Activated CD4-positive, CD25-positive, alpha-beta regulatory T cell treated with anti-CD3 and anti-CD28 coated beads, Interleukin-2, amount 50 U/mL, for 16 hours (primary cell): ENCODE results near the gene CSF2RB.

ENCODE experiments used
- DNase-seq: peaks from one replicate; pipeline ENCODE4 v3.0.0-alpha.2; 2020; ENCODE audit warnings: low read depth, low spot score

Gene CSF2RB

DNA sequence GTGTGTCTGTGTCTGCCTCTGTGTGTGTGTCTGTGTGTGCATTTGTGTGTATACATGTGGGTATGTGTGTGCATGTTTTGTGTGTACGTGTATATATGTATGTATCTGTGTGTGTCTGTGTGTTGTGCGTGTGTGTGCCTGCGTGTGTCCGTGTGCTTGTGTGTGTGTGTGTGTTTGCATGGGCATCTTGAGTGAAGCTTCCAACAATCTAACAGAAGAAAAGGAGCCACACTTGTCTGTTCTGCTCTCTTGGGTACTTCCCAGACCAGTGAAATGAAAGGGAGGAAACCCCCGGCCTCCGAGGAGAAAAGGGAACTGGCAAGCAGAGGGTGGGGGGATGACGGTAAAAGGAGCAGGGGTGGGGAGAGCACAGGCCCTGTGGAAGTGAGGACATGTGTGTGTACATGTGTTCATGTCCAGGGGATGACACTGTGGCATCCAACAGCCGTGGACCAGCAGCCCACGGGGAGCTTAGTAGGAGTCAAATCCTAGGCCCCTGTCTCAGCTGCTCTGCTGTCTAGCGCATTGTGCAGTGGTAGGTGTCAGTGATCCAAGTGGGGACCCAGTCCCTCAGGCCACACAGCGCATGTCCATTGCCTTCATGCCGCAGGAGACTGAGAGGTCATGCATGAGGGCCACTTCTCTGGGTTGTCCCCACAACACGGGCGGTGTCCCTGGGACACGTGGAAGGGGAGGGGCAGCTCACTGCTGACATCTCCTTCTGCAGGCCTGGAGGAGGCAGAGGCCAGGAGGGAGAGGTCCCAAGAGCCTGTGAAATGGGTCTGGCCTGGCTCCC lies 8.1 kb downstream of the CSF2RB start:
- no peak for DNase-seq

- no peak for DNase-seq
Measured at GRCh38 chr22:36922105-36922608, 8.7 kb downstream of the CSF2RB start.

- no peak for DNase-seq
Measured at GRCh38 chr22:36922711-36923110, 9.3 kb downstream of the CSF2RB start.

DNA sequence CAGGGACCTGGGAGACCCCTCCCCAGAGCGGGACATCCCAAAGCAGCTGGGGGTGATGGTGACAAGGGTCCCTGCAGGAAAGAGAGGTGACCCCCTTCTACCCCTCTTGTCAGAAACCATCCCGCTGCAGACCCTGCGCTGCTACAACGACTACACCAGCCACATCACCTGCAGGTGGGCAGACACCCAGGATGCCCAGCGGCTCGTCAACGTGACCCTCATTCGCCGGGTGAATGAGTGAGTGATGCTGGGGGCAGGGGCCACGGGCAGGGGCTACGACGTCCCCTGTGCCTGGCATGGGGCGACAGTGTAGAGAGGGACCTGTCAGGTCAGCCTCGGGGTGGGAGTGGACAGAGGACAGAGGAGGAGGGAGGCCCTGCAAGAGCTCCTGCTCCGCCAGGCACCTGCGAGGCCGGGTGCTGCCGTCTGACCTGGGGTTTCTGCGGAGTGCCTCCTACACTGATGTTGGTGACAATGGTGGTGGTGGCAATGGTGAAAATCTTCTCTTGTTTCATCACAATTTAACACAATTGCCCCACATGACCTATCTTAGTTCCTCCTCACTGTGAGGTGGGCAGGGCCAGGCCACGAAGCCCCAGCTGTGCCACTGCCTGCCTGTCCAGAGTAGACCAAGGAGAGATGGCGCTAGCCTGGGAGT lies 9.8 kb downstream of the CSF2RB start:
- DNase-seq: no peak

DNA sequence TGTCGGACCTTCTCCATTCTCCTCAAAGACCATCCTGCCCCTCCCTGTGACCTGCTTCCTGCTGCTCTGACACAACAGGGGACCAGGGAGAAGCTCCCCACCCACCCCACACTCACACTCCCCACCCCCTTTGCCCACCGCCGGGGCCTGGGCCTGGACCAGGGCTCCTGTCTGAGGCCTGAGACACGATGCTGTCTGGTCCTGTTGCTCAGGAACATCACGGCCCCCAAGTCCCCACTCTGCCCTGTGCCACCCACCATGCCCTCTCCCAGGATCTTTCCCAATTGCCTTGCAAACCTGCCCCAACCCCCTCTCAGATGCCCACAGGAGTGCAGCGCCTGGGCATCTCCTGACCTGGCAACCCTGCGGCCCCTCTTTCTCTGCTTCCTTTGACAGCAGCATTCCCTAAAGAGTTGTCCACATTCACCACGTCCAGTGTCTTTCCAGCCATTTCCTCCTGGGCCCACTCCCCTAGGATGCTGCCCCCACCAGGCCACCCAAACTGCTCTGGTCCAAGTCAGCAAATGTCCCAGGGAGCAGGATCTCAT lies 10.8 kb downstream of the CSF2RB start:
- DNase-seq: no peak

DNA sequence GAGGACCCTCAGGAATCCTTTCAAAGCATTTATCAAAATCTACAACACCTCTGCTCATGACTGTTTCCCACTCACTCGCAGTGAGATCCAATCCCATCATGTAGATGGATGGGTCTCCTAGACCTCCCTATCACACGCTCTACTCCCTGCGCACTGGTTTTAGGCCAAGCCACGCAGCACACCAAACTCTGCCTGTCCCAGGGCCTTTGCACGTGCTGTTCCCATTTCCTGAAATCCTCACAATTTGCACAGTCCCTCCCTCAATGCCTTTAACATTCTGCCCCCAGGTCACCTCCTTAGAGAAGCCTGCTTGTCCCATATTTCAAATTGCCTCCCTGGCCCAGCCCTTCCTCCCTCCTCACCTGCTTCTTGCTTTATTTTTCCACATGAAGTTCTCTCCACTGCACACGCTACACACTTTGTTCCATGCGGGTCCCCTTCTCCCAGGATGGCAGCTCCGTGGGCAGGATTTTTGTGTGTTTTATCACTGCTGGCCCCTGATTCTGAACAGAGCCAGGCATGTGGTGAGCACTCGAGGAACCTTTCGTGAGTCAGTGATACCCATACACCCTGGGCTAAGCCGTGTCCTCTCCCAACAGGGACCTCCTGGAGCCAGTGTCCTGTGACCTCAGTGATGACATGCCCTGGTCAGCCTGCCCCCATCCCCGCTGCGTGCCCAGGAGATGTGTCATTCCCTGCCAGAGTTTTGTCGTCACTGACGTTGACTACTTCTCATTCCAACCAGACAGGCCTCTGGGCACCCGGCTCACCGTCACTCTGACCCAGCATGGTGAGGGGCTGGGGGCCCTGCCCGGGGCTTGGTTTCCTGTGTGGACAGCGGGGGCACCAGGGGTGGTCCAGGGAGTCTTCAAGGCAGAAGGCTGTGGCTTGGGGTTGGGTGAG lies 12.2 kb downstream of the CSF2RB start:
- no peak for DNase-seq

GRCh38 chr22:36926309-36926708 lies 12.9 kb downstream of the CSF2RB start:
- no peak for DNase-seq

GRCh38 chr22:36926721-36927435 lies 13.4 kb downstream of the CSF2RB start:
- no peak for DNase-seq

DNA sequence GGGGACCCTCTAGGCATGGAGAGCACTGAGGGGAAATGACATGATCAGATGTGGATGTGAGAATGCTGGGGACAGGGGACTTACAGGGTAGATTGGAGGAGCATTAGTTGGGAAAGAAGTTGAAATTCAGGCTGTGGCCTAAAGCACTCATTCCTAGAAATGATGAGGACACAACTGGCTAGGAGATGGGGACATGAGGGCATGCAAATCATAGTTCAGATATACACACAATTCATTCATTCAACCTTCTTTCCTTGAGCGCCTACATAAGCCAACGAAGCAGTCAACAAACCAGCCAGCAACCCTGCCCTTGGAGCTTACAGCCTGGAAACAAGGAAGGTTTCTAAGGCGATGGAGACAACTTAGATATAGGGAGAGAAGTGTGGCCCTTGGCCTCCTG lies 14.2 kb downstream of the CSF2RB start:
- no peak for DNase-seq

GRCh38 chr22:36928196-36928595 lies 14.8 kb downstream of the CSF2RB start:
- DNase-seq: no peak

GRCh38 chr22:36928786-36929535 lies 15.5 kb downstream of the CSF2RB start:
- no peak for DNase-seq

- DNase-seq: no peak
Measured at GRCh38 chr22:36929621-36930020, 16.2 kb downstream of the CSF2RB start.

DNA sequence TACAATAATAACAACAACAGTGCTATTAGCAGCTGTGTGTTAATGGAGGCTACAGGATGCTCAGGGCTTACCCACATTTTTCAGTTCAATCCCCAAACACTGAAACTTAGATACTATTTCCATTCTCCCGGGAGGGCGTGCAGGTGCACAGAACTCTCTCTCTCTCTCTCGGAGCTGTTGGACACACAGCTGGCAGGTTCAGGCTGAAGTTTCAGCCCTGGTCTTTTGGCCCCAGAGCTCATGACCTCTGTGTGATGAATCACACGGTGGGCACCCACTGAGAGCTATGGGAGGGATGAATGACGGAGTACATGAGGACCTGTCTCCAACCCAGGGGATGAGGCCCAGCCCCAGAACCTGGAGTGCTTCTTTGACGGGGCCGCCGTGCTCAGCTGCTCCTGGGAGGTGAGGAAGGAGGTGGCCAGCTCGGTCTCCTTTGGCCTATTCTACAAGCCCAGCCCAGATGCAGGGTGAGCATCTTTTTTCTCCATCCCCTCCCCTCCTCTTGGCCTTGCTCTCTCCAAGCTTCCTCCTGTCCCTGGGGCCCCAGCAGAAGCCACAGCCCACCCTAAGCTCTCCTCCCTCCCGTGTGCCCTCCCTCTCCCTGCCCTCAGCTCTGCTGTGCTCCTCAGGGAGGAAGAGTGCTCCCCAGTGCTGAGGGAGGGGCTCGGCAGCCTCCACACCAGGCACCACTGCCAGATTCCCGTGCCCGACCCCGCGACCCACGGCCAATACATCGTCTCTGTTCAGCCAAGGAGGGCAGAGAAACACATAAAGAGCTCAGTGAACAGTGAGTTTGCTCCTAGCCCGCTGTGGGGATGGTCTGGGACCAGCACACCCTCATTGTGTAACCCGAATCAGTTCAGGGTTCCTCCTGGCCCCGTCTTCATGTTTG lies 16.9 kb downstream of the CSF2RB start:
- no peak for DNase-seq

GRCh38 chr22:36931446-36931845 lies 18.0 kb downstream of the CSF2RB start:
- no peak for DNase-seq

DNA sequence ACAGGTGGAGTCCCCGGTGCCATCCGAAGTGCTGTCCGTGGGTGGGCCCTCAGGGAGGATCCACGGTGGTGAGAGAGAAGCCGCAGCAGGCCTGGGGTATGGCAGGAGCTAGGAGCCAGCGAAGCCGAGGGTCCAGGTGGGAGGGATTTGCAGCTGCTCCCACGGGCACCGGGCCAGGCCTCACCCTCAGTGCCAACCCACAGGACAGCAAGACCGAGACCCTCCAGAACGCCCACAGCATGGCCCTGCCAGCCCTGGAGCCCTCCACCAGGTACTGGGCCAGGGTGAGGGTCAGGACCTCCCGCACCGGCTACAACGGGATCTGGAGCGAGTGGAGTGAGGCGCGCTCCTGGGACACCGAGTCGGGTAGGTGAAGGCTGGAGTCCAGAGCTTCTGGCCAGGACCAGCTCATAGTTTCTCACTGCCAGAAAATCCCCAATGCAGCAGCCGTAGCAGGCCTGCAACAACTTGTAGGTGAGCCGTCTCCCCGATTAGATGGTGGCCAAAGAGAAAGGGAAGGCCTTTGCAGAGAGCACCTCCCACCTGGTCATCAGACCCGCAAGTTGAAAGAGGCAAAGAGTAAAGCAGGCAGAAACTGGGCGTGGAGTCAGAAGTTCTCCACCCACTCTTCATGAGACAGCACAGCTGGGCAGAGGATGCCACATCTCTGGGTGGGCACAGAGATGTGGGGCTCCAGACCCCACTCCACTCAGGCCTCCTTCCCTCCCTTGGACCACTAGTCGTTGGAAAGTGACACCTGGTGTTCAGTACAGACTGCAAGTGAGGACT lies 20.4 kb downstream of the CSF2RB start:
- DNase-seq: no peak

DNA sequence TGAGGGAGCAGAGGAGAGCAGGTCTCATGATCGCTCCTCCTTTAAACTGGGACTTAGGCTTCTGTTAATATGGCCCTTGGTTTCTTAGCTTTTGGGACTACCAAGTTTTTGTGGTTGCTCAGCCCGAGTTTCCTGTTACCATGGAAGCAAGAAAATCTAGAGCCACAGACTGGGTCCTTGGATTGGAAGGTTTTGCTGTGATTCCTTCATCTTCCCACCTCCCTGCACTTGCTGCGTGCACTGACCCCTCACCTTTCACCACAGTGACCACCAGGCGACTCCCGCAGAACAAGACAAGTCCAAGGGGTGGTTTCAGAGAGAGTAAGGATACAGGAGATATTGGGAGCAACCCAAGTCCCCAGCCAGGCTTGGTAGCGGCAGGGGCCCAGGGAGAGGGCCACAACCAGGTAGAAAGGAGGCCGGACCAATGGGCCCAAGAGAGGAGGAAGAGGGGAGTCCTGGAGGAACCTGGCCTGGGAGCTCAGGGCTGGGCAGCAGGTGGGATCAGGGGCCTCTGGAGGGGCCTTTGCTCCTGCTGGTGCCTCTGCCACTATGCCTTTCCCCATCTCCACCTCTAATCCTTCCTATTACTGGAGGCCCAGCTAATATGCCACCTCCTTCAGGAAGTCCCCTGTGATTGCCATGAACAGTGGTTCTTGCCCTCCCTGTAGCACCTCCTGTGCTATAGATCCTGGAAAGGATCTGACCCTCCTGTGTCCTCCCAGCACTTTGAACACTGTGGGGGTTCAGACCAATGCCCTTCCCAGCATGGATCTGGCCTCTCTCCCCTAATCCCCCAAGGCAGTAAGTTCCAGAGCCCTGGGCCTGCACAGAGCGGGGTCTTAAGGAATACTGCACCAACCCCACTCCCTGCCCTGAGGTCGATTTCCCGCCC lies 21.2 kb downstream of the CSF2RB start:
- DNase-seq: no peak

DNA sequence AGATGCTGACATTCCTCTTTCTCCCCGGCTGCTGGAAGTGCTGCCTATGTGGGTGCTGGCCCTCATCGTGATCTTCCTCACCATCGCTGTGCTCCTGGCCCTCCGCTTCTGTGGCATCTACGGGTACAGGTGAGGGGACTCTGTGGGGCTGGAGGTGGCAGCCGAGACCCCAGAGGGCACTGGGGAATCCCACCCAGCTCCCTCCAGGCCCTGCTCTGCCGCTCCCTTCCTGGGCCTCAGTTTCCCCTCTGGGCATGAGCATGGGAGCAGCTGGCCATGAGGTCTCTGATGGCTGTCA lies 21.8 kb downstream of the CSF2RB start:
- no peak for DNase-seq

DNA sequence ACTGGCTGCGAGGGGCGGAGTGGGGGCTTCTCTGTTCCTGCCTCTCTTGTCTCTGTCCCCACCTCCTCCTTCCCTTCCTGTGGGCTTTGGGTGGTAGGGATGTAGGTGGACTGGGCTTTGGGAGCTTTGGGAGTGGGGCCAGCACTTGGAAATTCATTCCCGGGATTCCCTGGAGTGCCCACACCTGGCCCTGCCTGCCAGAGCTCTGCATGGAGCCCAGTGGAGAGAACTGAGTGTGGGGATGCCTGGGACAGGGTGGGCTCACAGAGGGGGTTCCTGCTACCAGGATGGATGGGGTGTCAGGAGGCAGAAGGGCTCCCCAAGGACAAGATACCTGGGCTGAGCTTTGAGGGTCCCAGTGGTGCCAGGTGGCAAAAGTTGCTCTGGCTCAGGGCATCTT lies 22.3 kb downstream of the CSF2RB start:
- DNase-seq: no peak
